Measurements from ENCODE around the gene XRCC3.

The XRCC3 gene

DNA sequence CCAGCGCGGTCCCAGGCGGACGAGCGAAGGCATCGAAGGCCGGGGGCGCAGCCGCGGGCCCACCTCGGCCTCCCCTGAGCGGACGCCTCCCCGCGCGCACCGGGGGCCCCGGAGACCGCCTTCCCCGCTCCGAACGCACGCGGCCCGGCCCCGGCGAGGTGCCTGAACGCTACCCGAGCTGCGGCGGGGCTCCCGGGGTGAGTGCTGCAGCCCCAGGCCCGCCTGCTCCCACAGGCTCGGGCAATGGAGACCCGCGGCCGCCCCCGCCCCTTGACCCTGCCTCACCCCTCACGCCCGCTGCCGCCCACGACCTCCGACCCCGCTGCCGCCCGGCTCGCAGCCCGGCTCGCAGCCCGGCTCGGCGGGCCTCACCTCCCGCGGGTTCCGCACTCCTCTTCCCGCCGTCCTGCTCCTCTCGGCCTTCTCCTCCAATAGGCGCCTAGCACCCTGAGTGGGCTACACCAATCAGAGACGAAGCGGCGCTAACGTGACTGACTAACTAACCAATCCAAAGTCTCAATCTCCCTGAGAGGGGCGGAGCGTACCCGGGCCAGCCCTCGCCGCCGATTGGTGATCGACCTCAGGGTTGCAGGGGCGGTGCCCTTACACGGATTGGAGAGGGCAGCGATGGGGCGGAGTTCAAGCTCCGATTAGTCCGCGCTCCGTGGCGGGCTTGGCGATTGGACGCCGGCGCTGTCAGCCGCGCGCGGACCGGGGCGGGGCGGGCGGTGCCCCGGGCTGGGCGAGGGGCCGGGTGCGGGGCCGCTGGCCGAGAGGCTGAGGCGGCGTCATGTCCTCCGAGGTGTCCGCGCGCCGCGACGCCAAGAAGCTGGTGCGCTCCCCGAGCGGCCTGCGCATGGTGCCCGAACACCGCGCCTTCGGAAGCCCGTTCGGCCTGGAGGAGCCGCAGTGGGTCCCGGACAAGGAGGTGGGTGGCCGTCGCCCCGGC lies at the start of gene XRCC3, which contains the start of gene ZFYVE21:
Gene XRCC3, minus strand, starts transcription at position 400 of the 949 bp plus-strand sequence. CDS start 4,364 bp downstream, outside the sequence.
Gene ZFYVE21, plus strand, starts transcription at position 759 of the 949 bp plus-strand sequence. Its CDS starts 32 bp downstream, at position 791.
- DNase-seq: peak; percentile 100

DNA sequence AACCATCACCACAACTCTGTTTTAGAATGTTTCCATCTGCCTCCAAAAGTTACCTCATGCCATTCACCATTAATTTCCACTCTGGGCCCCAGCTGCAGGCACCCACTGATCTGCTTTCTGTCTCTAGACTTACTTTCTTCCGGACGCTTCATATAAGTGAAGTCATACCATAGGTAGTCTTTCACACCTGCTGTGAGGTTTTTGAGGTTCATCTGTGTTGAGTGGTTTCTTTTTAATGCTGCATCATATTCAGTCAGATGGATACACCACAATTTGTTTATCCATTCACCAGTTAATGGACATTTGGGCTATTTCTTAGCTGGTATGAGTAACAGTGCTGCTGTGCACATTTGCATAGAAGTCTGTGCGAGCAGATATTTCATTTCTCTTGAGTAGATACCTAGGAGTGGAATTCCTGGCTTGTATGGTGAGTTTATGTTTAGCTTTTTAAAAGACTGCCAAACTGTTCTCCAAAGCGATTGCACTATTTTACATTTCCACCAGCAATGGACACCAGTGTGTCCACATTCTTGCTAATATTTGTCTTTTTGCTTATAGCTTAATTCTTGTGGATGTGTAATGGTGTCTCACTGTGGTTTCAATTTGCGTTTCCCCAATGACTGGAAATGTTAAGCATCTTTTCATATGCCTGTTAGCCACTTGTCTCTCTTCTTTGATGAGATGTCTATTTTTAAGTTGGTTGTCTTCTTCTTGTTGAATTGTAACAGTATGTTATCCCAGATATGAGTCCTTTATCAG lies 48.7 kb upstream of the XRCC3 start:
- DNase-seq: no peak

DNA sequence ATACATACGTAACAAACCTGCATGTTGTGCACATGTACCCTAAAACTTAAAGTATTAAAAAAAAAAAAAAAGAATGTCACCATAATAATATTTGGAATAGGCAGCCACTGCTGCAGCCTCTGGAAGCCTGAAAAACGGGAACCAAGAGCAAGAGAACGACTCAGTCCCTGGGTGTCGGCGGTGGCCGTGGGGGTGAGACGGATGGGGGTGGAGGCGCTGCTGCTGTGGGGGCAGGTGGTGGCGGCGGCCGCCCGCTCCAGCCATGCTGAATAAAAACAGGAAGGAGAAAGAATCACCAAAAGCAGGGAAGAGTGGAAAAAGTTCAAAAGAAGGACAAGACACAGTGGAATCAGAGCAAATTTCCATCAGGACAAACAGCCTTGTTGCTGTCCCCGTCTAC lies 47.3 kb upstream of the XRCC3 start:
- DNase-seq: no peak

DNA sequence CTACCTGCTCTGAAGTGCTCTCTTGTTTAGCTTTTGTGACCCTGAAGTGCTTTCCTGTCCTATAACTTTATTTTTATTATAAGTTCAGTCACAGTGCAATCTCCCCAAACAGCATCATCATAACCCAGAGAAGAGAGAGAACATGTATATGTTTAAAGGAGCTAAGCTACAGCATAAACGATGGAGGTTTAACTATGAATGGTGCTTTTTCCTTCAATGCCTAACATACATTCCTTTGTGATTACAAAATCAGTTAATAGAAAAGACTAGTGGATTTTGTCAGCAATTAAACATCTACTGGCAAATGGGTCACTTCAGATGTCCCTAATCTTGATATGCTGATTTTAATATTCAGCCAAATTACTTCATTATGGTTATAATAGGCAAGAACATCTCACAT lies 46.8 kb upstream of the XRCC3 start:
- DNase-seq: no peak

DNA sequence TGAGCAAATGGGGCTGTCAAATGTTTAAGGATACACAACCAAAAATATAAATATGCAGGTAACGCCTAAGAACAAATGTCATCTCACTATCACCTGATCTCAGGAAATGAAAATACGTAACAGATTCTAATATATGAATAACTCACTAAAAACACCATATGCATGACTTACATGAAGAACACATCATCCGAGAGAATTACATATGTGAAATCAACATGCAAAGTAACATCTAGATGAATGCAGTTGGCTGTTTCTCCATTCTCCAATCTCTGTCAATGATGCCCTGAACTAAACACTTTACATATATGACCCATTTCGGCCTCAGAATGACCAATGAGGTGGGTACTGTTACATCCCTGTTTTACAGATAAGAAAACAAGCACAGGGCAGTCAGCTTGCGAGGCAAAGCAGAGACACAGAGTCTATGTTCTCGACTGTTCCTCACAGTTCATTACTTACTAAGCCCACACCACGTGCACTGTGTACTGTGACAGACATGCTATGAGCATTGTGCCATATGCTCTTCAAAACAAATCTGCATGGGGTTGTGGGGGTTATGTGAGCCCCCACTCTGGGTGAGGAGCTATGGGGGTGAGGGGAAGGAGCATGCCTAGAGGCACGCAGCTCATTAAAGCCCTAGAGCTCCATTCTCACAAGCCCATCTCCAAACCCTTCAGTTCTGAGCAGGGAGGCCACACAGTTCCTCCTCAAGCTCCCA lies 43.0 kb upstream of the XRCC3 start:
- DNase-seq: no peak

DNA sequence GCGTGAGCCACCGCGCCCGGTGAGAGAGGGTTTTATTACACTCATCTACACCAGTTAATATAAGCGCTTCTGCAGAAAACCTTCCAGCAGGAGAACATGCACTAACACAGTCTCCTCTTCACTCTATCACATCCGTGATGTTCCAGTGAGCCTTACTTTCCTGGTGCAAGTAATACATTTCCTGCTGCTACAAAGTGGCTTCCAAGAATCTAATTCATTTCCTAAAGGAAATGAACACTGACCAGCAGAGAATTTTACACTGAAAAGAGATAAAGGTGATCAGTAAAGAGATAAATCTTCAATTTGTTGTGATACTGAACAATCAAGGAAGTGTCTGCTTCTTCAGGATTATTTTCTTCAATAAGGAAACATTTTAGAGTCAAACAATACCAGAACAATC lies 39.8 kb upstream of the XRCC3 start:
- DNase-seq: no peak

DNA sequence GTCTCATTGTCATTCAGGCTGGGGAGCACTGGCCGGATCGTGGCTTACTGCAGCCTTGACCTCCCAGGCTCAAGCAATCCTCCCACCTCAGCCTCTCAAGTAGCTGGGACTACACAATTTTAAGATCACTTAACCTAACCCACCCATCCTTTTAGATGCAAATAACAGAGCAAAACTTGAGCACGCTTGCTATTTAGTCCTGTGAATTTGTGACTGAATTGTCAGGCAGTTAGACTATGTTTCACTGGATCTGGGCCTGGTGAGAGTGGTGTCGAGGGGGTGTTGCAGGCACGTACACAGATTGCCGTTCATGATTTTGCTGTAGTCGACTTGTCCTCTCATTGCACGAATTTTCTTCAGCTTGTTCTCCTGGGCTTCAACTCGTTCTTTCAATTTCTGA lies 38.5 kb upstream of the XRCC3 start:
- DNase-seq: no peak

DNA sequence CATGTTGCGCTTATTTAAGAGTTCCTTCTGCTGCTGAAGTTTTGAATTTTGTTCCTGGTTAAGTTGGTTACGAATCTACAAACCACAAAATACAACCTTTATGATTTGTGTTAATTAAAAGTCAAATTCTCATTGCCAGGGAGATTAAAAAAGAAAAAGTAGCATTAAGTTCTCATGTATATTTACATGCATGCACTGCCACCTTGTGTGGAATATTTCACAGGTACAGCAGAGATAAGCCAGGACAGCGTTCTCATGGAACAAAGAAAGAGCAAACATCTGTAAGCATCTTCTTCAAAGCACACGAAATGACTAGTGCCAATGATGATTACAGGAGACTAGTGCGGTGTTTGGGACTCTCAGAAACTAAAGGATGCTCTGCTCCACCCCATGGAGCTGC lies 34.6 kb upstream of the XRCC3 start:
- DNase-seq: no peak

DNA sequence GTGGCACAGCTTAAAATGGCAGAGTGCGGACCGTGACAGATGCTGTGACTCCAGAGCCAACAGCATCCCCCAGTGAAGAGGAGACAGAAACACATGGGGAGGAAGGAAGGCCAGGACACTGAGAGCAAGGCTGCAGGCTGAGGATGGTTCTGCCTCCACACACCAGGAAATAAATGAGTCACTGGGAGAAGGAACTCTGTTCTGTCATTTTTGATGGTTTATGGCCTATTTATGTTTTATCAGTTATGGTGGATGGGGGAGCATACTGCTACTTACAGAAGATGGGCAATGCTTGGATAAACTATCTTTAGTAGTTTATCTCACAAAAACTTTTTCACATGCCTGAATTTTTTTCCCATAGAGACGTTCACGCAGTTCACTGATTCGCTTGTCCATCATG lies 34.2 kb upstream of the XRCC3 start:
- DNase-seq: no peak

DNA sequence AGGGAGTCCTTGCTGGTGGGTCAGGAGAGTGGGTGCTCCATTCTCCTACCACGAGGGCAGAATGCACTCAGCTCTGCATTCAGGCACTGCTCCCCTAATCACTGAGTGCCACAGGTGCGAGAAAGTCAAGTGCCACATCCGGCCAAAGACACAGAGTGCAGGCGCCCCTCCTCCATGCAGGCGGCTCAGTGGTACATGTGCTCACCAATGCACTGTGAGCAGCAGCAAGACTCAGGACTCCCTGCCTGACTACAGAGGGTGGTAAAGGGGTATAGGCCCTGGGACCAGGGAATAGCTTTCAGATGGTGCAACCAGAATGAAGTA lies 33.2 kb upstream of the XRCC3 start:
- no peak for DNase-seq

DNA sequence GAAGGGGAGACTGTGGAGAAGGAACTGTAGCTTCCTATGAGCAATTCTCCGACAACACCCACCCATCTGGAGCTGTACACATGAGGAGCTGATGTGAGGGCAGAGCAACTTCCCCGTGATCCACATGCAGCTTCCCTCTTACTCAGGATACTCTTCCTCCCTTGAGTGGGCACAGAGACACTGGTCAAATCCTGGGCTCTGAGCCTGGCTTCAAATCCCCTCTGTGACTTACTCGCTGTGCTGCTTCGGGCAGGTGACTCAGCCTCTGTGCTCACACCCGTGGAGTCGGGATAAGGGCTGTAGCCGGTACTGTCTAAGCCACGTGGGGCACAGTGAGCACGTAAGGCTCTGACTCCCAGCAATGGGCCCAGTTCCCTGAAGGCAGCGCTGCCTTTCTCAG lies 31.4 kb upstream of the XRCC3 start:
- no peak for DNase-seq

DNA sequence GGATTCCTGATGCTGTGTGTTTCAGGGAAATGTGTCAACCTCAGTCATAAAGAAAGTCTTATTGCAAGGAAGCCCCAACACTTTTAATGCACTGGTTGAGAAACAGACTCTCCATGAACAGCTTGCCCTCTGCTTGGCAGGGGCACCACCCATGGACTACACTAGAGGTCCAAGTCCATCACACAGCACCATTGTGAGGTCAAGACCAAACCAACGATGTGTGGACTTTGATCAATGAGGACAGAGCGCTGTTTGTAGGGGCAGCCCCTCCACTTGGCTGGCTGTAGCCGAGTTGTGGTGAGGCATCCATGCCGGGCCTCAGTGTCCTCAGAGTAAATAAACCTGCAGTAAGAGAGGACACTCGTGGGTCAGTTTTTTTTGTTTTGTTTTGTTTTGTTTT lies 30.2 kb upstream of the XRCC3 start:
- no peak for DNase-seq

DNA sequence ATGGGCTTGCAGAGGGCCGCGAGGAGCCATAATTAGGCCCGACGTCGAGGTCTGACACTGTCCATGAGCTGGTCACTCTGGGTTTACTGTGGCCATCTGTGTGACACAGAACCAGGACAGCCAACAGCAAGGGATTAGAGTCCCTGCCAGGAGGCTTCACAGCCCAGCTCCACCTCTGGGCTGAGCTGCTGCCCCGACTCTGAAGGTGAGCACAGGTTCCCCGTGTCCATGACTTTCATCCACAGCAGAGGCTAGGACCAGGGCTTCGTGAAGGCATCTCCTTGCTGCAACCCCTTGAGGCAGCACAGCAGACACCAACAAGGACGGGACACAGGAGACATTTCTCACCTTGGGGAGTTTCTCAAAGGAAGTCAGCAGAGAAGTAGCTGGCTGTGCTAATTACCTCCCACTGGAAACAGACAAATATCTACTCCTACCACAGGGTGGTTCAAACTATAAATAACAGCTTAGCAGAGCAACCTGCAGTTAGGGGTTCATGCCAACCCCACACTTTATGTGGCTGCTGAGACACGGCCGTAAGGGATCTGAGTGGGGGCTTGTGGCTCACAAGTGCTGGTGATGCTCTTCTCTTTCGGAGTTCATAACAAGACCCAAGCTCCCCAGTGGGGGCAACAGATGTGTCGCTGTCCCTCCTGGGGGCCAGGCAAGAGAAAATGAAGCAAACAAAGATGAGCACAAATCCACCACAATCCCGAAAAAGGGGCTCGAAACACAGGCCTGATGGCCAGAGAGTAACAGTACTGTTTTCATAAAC lies 29.6 kb upstream of the XRCC3 start:
- no peak for DNase-seq

DNA sequence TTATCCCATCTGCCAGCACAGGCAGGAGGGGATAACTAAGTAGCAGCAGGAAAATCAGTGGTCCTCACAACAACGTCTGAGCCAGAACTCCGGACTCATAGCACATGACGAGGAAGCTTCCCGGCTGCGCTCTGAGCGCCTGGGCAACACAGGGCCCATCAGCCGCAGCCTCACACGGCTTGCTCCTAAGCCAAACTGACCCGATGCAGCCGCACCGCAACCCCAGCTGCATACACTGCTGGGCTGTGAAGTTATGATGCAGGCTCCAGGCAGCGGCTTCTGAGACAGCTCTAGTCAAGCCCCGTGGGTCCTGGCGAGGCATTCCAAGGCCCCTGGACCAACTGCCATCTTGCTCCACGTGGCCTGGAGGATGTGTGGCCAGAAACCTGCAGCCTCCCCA lies 28.4 kb upstream of the XRCC3 start:
- no peak for DNase-seq

DNA sequence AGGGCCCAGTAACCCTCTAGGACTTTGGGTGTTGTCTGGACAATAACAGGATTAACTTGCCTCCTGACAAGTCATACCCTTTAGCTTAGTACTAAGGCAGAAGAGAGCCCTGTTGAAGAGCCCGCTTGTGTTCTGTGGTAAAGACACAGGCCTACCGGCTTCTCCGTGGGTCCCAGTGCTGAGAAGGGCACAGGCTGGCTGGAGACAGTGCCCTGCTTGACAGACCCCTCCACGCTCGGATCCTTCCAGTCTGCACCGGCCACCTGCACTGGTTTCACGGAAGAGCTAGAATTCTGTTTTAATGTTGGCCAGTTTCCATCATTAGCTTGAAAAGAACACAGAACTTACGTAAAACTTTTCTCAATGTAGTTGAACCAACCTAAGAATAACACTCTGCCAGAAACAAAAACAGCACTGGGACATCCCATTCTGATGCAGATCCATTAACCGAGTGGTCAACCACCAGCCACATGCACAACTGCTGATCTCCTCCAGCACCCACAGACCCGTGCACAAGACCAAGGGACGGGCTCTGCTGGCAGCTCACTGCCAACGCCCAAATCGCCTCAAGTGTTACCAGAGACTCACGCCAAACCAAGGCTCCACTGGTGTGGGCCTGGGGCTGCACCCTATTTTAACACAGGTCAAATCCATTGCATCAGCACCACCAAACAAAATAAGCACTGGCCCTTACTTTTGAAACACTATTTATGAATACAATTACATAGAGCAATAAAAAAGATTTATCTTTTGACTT lies 27.4 kb upstream of the XRCC3 start:
- DNase-seq: no peak

DNA sequence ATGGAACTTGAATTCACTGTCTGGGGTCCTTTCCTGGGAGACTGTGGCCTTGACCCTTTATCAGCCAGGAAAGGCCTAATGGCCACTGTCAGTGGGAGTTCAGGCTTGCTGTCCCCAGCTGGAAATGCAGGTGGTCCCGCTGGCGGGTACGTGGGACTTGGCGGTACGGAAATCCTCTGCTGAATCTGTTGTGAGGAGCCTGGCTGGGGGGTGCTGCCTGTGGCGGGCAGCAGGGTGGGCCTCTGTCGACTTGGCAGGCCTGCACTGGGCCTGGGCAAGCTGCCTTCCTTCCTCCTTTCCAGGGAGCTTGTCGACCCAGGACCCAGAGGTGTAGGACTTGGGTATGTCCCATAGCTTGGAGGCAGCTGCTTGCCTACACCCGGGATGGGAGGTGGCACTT lies 26.6 kb upstream of the XRCC3 start:
- no peak for DNase-seq

DNA sequence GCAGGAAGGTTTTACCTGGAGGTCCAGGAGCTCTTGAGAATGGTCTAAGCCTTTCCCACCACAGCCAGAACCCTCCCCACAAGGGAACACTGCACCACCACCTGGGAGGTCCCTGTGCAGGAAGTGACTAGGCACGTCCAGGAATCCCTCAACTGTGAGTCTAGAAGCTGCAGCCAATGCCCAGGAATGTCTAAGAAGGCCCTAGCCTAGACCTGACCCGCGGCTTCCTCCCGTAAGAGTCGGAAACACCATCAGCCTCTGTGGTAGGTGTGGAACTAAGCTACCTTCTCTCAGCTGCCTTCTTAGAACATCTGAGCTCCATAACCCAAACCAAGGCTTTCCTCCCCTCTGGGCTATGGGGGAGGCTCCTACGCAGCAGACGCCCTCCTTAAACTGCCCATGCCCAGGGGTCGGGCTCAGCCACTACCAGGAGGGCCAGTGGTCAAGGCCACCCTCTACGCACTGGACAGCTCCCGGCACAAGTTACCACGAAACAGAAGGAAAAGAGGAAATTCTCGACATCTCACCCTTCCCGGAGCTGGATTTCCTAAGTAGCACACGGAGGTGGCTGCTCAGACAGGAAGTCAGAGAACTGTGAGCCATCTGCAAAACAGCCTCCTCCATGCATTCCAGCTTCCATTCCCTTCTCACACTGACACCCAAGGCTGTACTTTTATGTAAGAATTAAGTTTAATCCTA lies 25.9 kb upstream of the XRCC3 start:
- DNase-seq: no peak

DNA sequence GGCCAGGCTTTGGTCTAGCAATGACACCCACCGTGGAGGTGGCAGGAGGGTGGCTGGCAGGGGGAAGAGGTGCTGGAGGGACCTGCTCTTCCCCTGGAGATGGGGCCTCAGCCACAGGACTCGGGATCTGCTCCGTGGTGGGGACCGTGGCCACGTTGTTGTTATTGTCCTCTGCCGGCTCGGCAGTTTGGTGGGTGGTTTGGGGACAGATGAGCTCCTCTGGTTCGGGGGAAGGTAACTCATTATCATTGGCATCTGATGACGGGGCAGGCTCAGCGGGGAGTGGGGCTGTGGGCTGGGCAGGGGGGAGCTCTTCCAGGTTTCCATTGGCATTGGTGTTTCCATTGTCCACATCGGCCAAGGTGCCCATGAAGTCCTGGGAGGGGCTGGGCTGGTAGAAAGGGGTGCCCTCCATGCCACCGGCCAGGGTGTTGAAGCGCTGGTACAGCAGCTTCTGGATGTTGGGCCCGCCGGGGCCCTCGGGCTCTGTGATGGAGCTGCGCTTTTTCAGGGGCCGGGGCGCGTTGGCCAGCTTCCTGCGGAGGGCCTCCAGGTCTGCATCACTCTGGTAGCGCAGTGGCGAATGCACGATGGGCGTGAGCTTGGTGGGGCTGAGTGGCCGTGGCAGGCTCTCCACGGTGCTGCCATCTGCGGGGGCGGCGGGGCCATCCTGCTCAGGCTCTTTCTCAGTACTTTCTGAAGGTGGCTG lies 24.7 kb upstream of the XRCC3 start:
- no peak for DNase-seq

DNA sequence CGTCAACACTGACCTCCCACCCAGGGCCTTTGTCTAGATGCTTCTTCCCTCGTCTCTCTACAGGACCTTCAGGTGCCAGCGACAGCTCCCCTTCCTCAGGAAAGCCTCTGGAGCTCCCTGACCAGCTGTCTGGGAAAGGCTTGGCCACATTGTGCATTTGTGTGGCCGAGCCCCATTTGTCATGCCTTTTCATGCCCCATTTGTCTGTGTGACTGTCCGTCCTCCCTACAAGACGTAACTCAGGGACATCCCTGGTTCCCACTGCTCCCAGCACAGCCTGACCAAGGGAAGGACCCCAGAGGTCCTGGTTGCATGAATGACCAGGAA lies 24.2 kb upstream of the XRCC3 start:
- no peak for DNase-seq

DNA sequence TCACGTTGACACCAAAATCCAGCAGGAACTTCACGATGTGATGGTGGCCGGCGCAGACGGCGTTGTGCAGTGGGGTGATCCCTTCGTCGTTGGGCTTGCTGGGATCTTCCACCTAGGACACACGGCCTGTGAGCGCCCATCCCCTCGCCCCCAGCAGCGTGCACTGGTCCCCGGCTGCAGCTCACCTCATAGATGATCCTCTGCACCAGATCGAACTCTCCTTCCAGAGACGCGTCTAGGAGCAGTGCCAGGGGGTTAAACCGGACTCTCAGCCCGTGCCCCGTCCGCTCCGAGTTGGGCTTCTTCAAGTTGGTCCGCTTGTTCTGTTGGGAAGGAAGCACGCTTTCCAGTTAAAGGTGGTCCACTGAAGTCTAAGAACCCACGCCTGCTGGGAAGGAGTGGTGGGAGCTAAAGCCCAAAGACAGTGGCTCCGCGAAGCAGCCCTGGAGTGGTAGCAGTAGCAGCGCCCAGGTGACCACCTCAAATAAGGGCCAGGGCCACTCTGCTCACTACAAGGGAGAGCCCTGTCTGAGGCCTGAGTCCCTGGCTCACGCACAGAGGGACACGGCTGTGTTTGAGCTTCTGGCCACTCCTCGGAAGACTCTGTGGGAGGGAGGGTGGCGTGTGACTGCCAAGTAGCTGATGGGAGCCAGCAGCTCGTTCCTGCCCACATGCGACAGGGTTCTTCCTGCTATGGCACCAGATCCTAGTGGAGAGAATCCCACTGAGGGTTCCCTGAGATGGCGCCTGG lies 23.6 kb upstream of the XRCC3 start:
- DNase-seq: no peak

Measured in right hindlimb (tissue), 1 donor.